ENCODE data around the gene ZNF500.

The ZNF500 gene

DNA sequence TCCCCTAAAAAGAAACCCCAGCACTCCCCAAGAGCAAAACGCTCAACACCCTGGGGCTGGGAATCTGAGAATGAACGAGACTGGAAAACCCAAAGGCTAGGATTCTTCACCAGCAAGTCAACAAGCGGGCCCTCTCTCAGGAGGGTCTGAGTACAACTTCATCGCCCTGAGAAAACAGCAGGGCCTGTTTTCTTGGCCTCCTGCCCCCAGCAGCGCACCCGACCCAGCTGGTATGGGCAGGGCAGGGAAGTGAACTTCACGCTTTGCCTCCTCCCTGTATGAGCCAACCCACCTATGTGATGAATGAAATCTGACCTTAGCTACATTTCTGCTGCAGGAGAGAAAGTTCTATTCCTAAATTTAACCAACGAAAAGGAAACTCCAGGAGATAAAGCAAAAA is 62.5 kb downstream of the ZNF500 start:
- DNase-seq (ENCODE audit: low read depth): no peak

DNA sequence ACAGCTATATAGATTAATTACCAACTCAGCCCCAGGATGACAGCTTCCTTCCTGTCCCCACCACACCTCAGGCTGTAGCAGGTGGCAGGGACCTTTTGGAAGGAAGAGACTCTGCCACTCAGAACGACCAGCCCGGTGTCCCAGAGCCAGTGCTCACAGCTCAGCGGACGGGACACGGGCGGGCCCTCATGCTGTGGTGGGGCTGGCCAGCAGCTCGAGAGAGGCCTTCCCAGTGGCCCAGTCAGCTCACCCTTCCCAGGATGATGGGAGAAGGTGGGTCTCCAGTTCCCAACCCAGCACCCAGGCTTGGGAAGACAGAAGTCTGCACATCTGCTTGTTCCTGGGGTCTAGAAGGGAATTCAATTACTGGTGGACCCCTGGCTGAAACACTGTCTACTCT is 63.1 kb downstream of the ZNF500 start:
- DNase-seq (ENCODE audit: low read depth): no peak

DNA sequence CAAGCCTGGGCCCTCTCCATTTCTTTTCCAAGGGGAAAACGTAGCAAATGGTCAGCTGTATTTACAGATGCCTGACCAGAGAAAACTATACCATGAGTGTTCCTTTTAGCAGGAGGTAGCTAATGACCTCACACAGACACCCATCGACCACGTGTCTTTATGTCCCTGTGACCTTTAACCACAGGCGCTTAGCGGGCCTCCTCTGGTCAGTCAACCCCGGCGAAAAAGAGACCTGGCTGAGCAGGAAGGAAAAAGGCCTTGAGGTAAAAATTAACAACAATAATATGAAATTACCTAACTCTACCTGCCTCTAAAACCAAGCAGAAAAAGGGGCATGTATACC is 64.5 kb downstream of the ZNF500 start:
- no peak for DNase-seq (ENCODE audit: low read depth)

DNA sequence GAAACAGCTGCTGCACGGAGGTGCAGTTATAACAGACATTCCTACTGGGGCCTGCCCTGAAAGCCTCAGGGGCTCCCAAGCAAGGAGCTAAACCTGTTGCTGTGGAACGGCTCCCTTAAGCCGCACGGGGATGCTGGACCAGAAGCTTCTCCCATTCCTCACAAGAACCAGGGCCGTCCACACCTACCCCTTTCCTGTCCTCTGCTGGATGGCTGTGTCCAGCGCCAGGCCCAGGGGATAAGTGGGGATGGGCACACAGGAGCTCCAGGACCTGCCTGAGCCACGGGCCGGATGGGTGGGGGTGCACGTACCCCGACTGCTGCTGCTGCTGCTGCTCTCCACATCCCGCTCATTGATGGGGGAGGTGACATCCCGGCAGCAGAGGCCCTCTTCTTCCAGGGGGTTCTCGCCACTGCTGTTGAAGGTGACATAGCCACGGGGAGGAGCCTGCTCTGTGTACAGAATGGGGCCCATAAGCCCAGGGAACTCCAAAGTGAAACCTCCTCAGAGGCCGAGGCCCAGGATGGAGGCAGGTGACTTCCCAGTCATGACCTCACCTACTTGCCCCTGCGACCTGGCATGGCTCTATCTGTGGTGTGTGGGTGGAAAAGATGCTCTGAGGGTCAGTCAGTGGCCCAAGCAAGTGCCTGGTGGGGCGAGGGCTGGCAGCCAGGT is 65.0 kb downstream of the ZNF500 start:
- DNase-seq (ENCODE audit: low read depth): no peak

DNA sequence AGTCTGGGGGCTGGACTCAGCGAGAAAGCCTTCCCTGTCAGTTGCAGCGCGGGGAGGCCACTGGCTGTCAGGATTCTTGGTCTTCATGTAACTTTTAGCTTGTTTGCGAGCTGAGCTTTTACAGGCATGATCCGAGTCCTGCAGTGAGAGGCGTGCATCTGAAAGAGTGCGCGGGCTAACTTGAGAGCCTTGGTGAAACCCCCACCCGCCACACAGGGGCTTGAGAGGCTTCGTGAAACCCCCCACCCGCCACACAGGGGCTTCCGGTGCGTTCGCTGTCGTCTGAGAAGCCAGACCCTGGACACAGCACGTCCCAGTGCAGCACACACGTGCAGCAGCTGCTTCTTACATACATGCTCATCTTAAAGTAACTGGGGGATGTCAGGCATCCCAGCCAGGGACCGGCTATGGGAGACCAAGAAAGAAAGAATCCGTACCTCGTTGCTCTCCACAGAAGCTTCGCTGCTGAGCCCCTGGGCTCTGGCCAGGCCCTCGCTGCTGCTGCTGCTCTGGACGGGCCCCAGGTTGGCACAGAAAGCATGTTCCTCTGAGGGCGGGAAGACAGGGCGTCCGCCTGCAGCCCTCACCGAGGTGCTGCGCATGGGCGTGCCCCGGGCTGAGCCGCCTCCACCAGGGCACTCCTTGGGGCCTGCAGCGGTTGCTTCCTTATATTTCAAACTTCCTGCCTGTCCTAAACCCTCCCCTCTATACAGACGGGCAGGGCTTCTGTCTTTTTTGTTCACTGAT is 65.8 kb downstream of the ZNF500 start:
- no peak for DNase-seq (ENCODE audit: low read depth)

DNA sequence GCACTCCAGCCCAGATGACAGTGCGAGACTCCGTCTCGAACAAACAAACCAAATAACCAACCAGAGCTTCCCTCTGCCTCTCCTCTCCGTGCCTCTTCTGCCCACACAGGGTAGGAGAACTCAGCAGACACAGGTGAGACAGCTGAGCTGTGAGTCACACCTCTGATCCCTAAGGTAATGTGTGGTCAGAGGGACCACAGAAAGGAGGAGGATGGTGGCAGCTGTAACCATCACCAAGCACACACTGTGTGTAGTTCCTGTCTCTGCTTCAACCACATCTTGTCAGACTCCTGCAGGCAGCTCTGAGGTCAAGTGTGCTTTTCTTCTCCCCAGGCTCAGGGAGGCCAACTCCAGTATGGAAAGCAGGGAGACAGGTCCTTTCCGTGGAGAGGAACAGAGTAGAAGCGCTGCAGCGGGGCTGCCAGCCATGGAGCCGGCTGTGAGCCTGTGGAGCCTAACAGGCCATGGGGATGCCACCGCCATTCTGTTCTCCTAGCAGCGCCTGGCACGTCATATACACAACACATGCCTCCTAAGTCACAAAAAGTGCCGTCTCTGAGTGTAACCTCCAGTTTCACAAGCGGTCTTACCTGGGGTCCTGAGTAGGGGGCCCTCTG is 66.5 kb downstream of the ZNF500 start:
- DNase-seq (ENCODE audit: low read depth): no peak

DNA sequence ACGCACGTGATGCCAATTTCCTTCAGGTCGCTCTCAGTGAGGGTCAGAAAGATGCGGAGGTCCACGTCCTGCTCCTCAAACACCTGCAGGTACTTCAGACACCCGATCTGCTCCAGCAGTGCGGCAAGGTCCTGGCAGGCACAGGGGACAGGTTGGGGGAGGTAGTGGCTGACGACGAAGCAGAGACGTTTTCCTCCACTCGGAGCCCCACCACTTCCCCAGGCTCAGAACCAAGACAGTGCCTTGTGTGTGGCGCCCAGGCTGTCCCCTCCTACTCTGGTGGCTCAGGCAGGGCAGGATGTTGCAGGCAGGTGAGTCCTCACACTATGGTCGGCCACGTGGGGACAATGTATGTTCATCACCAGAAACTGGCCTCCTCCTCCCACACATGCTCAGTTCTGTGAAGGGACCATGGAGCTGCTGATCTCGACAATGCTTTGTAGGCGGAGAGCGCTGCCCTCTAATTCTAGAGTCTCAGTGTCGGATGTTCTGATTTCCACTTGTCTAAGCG is 67.9 kb downstream of the ZNF500 start:
- no peak for DNase-seq (ENCODE audit: low read depth)

DNA sequence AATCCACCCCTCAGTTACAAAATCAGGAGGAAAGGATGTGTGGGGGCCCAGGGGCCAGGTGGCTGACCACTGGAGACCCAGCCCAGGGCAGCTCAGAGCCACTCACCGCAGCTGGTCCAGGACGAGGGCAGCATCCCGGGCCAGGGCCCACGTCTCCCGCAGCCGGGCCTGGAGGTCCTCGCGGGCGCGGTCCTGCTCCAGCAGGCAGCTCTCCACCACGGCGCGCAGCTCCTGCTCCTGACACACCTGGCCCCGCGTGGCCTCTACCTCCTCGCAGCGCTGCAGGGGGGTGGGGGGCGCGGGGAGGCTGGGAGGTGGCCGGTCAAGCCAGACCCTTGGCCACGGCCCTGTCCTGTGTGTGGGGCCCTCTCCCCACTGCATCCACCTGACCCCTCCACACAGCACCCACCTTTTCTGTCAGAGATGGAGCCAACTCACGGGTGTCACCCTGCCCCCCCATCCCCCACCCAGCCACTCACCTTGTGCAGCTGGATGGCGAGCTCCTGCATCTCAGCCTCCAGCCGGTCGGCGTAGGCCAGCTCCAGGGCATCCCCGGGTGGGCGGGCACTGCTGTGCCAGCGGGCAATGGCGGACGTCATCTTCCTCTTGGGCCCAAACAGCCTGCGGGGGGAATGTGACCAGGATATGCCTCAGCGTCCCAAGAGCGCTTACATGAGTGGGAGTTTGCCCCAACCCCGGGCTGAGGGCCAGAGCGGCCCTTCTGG is 68.5 kb downstream of the ZNF500 start:
- no peak for DNase-seq (ENCODE audit: low read depth)
